HepG2 (cell line): ENCODE data around the gene WFDC1. TPM values are rescaled to one million over a fixed set of nuclear protein-coding genes. Genes with fewer than 3 reads are reported as not detected.
A peak's percentile ranks its signal among the peaks of the same experiment; 100 is the strongest.

Source experiments
- BORCS8-MEF2B ChIP-seq: sonication (generic); formaldehyde crosslinking; IDR thresholded peaks from 2 replicates; pipeline ENCODE4 v1.8.0; 2022; ENCODE audit warnings: mild to moderate bottlenecking, missing genetic modification reagents
- CBX5 ChIP-seq: sonication (generic); formaldehyde crosslinking; IDR thresholded peaks from 2 replicates; pipeline ENCODE4 v1.4.0; 2020; ENCODE audit warnings: missing genetic modification reagents, borderline replicate concordance
- CEBPG ChIP-seq: IDR thresholded peaks from 2 replicates; pipeline ENCODE4 v1.6.1; 2016
- DR1 ChIP-seq: sonication (generic); formaldehyde crosslinking; IDR thresholded peaks from 2 replicates; pipeline ENCODE4 v1.8.0; 2021; ENCODE audit warnings: mild to moderate bottlenecking, missing genetic modification reagents, inconsistent platforms
- GATAD2A ChIP-seq: IDR thresholded peaks from 2 replicates; pipeline ENCODE4 v1.6.1; 2016
- HNF4A ChIP-seq: sonication (generic); formaldehyde crosslinking; IDR thresholded peaks from 2 replicates; pipeline ENCODE4 v1.4.0; 2020; ENCODE audit warnings: missing genetic modification reagents
- MAZ ChIP-seq, 2 experiments: sonication (generic) in 1 of 2; formaldehyde crosslinking in 1 of 2; IDR thresholded peaks; 2 replicates each; pipeline versions ENCODE4 v1.5.0 to v1.6.1; 2012 to 2020; ENCODE audit warnings: low read depth in 2 of 2, mild to moderate bottlenecking in 2 of 2, borderline replicate concordance in 1 of 2, improper control_type of control experiment in 1 of 2, low read length in 1 of 2, missing genetic modification reagents in 1 of 2, moderate library complexity in 1 of 2
- MTA1 ChIP-seq: sonication (generic); formaldehyde crosslinking; IDR thresholded peaks from 2 replicates; pipeline ENCODE4 v1.4.0; 2020; ENCODE audit warnings: missing genetic modification reagents, mild to moderate bottlenecking, borderline replicate concordance
- NR2F1 ChIP-seq, 2 experiments: fragments of 450-650 bp in 1 of 2; formaldehyde crosslinking in 1 of 2; IDR thresholded peaks; 2 replicates each; pipeline versions ENCODE4 v1.5.0 to v1.6.1; 2016 to 2020; ENCODE audit warnings: mild to moderate bottlenecking in 1 of 2, missing compliant biosample characterization in 1 of 2, missing genetic modification reagents in 1 of 2, moderate library complexity in 1 of 2
- RXRB ChIP-seq: IDR thresholded peaks from 2 replicates; pipeline ENCODE4 v1.6.1; 2016; ENCODE audit warnings: borderline replicate concordance, missing genetic modification reagents, missing compliant biosample characterization
- SMAD9 ChIP-seq: sonication (generic); formaldehyde crosslinking; IDR thresholded peaks from 2 replicates; pipeline ENCODE4 v1.5.1; 2020; ENCODE audit warnings: mild to moderate bottlenecking, missing genetic modification reagents
- TCF12 ChIP-seq, 2 experiments: fragments of 450-650 bp in 1 of 2; sonication (generic) in 1 of 2; formaldehyde crosslinking in 1 of 2; IDR thresholded peaks; 2 replicates each; pipeline versions ENCODE4 v1.6.1 to v1.8.0; 2017 to 2022; ENCODE audit warnings: antibody characterized with exemption in 1 of 2, mild to moderate bottlenecking in 1 of 2, missing genetic modification reagents in 1 of 2, moderate library complexity in 1 of 2
- TCF7 ChIP-seq: sonication (generic); IDR thresholded peaks from 2 replicates; pipeline ENCODE4 v1.6.1; 2016; ENCODE audit warnings: antibody characterized with exemption, low read depth
- THYN1 ChIP-seq: sonication (generic); formaldehyde crosslinking; IDR thresholded peaks from 2 replicates; pipeline ENCODE4 v1.8.1; 2023; ENCODE audit warnings: low read depth, mild to moderate bottlenecking, moderate library complexity, missing genetic modification reagents, borderline replicate concordance
- ZMYM3 ChIP-seq: sonication (generic); formaldehyde crosslinking; IDR thresholded peaks from 2 replicates; pipeline ENCODE4 v1.5.1; 2020; ENCODE audit warnings: mild to moderate bottlenecking, missing genetic modification reagents
- ZNF263 ChIP-seq: sonication (generic); formaldehyde crosslinking; IDR thresholded peaks from 2 replicates; pipeline ENCODE4 v1.4.0; 2020; ENCODE audit warnings: missing genetic modification reagents
- ZNF430 ChIP-seq: sonication (generic); formaldehyde crosslinking; IDR thresholded peaks from 2 replicates; pipeline ENCODE4 v1.9.0; 2021; ENCODE audit warnings: mild to moderate bottlenecking, missing genetic modification reagents
- ZNF841 ChIP-seq: sonication (generic); formaldehyde crosslinking; IDR thresholded peaks from 2 replicates; pipeline ENCODE4 v1.8.1; 2023; ENCODE audit warnings: missing genetic modification reagents, borderline replicate concordance
- polyA plus RNA-seq, 8 experiments: library from polyadenylated mRNA; depleted of rRNA in 3 of 8; stranded (reverse) in 7 of 8; unstranded in 1 of 8; fragments of >200 nt; fragmentation: Illumina TruSeq in 4 of 8; extraction: Trizol in 4 of 8; gene quantifications; 2 replicates each; pipeline versions ENCODE4 v1.2.1 to v1.2.3, GENCODE V29; 2011 to 2016; ENCODE audit warnings: low read depth in 4 of 8, missing spikeins in 1 of 8, mixed read lengths in 1 of 8; ENCODE audit not compliant: insufficient read depth in 1 of 8
- total RNA-seq, 5 experiments: library from RNA; depleted of rRNA; stranded (reverse); fragments of >200 nt; fragmentation: Illumina TruSeq; extraction: Trizol; gene quantifications; 2 replicates each; pipeline ENCODE4 v1.2.3, GENCODE V29; 2016; ENCODE audit warnings: low read depth in 1 of 5
- TF ChIP-seq, protein P1 (sequence below): sonication (generic); formaldehyde crosslinking; conservative IDR thresholded peaks from 2 replicates; pipeline ENCODE4 v1.4.0; 2020; ENCODE audit warnings: missing genetic modification reagents
- TF ChIP-seq, protein P2 (sequence below): sonication (generic); formaldehyde crosslinking; IDR thresholded peaks from 2 replicates; pipeline ENCODE4 v1.4.0; 2020; ENCODE audit warnings: missing genetic modification reagents, mild to moderate bottlenecking, borderline replicate concordance
- TF ChIP-seq, protein P3 (sequence below): sonication (generic); formaldehyde crosslinking; conservative IDR thresholded peaks from 2 replicates; pipeline ENCODE4 v1.8.0; 2022; ENCODE audit warnings: low read depth, missing genetic modification reagents
- TF ChIP-seq, protein P4 (sequence below): sonication (generic); formaldehyde crosslinking; IDR thresholded peaks from 2 replicates; pipeline ENCODE4 v1.4.0; 2020; ENCODE audit warnings: missing genetic modification reagents

WFDC1 gene
- total and polyA plus RNA-seq, 2 of the 13 experiments (the other 11 are each of a cell fraction or from before 2014, with no cell fraction given), result not detected

DNA sequence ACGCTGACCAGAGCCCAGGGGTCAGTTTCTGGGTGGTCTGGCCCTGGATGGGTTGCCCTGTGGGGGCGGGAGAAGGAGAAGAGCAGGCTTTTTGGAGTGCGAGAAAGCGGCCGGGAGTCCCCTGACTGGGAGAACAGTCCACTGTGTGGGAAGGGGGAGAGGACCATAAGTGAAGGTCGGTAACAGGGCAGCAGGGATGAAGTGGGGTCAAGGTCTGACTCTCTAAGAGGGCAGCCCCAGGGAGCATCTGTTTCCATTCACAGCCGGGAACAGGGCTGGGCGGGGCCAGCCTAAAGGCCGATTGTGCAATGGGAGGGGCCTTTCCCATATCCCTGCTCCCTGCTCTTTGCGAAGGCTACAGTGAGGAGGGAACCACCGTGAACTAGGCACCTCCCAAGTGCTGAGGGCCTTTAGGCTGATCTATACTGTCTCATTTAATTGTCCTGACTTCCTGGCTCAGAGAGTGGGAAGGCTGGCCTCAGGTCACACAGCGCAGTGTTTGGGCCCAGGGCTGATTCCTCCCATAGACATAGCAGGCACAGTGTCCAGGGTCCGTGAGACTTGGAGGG is 10.4 kb upstream of the WFDC1 start (continued):
- TF ChIP-seq THYN1 (CRISPR knock-in tag), result no peak
- no peak for TF ChIP-seq ZNF430 (CRISPR knock-in tag)
- TF ChIP-seq MAZ (IDR thresholded peaks at IDR 0.05; ENCODE audit: borderline replicate concordance, low read depth, low read length), result no peak
- TF ChIP-seq MAZ (CRISPR knock-in tag; IDR thresholded peaks at IDR 0.05; ENCODE audit: low read depth), result peak; percentile 32; the same call in 1 of the 2 replicates
- no peak for TF ChIP-seq GATAD2A (CRISPR knock-in tag)
- TF ChIP-seq, protein P1, sequence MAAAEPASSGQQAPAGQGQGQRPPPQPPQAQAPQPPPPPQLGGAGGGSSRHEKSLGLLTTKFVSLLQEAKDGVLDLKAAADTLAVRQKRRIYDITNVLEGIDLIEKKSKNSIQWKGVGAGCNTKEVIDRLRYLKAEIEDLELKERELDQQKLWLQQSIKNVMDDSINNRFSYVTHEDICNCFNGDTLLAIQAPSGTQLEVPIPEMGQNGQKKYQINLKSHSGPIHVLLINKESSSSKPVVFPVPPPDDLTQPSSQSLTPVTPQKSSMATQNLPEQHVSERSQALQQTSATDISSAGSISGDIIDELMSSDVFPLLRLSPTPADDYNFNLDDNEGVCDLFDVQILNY (CRISPR knock-in tag), result no peak
- TF ChIP-seq, protein P2, sequence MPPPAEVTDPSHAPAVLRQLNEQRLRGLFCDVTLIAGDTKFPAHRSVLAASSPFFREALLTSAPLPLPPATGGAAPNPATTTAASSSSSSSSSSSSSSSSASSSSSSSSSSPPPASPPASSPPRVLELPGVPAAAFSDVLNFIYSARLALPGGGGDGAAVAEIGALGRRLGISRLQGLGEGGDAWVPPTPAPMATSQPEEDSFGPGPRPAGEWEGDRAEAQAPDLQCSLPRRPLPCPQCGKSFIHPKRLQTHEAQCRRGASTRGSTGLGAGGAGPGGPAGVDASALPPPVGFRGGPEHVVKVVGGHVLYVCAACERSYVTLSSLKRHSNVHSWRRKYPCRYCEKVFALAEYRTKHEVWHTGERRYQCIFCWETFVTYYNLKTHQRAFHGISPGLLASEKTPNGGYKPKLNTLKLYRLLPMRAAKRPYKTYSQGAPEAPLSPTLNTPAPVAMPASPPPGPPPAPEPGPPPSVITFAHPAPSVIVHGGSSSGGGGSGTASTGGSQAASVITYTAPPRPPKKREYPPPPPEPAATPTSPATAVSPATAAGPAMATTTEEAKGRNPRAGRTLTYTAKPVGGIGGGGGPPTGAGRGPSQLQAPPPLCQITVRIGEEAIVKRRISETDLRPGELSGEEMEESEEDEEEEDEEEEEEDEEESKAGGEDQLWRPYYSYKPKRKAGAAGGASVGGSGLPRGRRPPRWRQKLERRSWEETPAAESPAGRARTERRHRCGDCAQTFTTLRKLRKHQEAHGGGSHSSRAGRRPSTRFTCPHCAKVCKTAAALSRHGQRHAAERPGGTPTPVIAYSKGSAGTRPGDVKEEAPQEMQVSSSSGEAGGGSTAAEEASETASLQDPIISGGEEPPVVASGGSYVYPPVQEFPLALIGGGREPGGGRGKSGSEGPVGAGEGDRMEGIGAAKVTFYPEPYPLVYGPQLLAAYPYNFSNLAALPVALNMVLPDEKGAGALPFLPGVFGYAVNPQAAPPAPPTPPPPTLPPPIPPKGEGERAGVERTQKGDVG (CRISPR knock-in tag), result no peak
- TF ChIP-seq ZNF263, result 0 out of 2 replicates have a peak, but pooled peaks have one; percentile 21
- TF ChIP-seq TCF12 (IDR thresholded peaks at IDR 0.05), result no peak
- no peak for TF ChIP-seq TCF12 (CRISPR knock-in tag; IDR thresholded peaks at IDR 0.05)
- TF ChIP-seq, protein P3, sequence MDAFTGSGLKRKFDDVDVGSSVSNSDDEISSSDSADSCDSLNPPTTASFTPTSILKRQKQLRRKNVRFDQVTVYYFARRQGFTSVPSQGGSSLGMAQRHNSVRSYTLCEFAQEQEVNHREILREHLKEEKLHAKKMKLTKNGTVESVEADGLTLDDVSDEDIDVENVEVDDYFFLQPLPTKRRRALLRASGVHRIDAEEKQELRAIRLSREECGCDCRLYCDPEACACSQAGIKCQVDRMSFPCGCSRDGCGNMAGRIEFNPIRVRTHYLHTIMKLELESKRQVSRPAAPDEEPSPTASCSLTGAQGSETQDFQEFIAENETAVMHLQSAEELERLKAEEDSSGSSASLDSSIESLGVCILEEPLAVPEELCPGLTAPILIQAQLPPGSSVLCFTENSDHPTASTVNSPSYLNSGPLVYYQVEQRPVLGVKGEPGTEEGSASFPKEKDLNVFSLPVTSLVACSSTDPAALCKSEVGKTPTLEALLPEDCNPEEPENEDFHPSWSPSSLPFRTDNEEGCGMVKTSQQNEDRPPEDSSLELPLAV, result no peak
- no peak for TF ChIP-seq DR1
- no peak for TF ChIP-seq TCF7
- peak; percentile 93 for TF ChIP-seq CEBPG (CRISPR knock-in tag)
- peak; percentile 67 for TF ChIP-seq HNF4A (CRISPR knock-in tag)
- TF ChIP-seq MTA1 (CRISPR knock-in tag), result no peak
- TF ChIP-seq ZNF841 (CRISPR knock-in tag), result no peak
- TF ChIP-seq CBX5 (CRISPR knock-in tag), result no peak
- TF ChIP-seq NR2F1 (CRISPR knock-in tag; IDR thresholded peaks at IDR 0.05), result peak; percentile 52 to 79; a peak in 3 of 4 replicates
- TF ChIP-seq, protein P4, sequence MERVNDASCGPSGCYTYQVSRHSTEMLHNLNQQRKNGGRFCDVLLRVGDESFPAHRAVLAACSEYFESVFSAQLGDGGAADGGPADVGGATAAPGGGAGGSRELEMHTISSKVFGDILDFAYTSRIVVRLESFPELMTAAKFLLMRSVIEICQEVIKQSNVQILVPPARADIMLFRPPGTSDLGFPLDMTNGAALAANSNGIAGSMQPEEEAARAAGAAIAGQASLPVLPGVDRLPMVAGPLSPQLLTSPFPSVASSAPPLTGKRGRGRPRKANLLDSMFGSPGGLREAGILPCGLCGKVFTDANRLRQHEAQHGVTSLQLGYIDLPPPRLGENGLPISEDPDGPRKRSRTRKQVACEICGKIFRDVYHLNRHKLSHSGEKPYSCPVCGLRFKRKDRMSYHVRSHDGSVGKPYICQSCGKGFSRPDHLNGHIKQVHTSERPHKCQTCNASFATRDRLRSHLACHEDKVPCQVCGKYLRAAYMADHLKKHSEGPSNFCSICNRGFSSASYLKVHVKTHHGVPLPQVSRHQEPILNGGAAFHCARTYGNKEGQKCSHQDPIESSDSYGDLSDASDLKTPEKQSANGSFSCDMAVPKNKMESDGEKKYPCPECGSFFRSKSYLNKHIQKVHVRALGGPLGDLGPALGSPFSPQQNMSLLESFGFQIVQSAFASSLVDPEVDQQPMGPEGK (CRISPR knock-in tag), result peak; percentile 60; the same call in 1 of the 2 replicates
- TF ChIP-seq BORCS8-MEF2B (CRISPR knock-in tag), result 0 out of 2 replicates have a peak, but pooled peaks have one; percentile 26
- TF ChIP-seq RXRB (CRISPR knock-in tag), result peak; percentile 72
- no peak for TF ChIP-seq SMAD9 (CRISPR knock-in tag)
- TF ChIP-seq ZMYM3 (CRISPR knock-in tag), result peak; percentile 75
